ENCODE results near the gene SPPL2A. TPM values are rescaled to one million over a fixed set of nuclear protein-coding genes. Genes with fewer than 3 reads are reported as not detected.

Gene SPPL2A
- total and polyA plus RNA-seq, 9 of the 15 experiments (the other 6 are each of a cell fraction or from before 2014, with no cell fraction given) = 9.8 to 66.1 (median 38.0) TPM

- no peaks in the 10 kb centered on the region for H3K9me1 ChIP-seq (ENCODE audit: control insufficient read depth, insufficient read depth, low read length)
- H4K20me1 ChIP-seq (replicated peaks; ENCODE audit: control insufficient read depth, insufficient read depth, low read length) = no peaks in the 10 kb centered on the region
- no peaks in the 10 kb centered on the region for H3K9me3 ChIP-seq (replicated peaks; ENCODE audit: control insufficient read depth, insufficient read depth, low read depth, low read length)
- POLR2A ChIA-PET = no interaction called here
- H3K9ac ChIP-seq (ENCODE audit: insufficient read depth in 1 of 2, low read depth in 2 of 2, low read length in 2 of 2) = no peak overlapping the region
- H3K4me2 ChIP-seq (ENCODE audit: insufficient read depth, low read length) = no peak overlapping the region
- H3K79me2 ChIP-seq (ENCODE audit: control insufficient read depth, insufficient read depth, low read length) = no peaks in the 10 kb centered on the region
- peaks cover 0 to 5% of the 10 kb centered on the region in 2 experiments; a peak in 3 of 5 replicates for H3K27me3 ChIP-seq (ENCODE audit: control insufficient read depth in 2 of 2, insufficient read depth in 2 of 2, low read length in 2 of 2)
- no peak overlapping the region for H3K27ac ChIP-seq (ENCODE audit: extremely low read depth, low read depth, low read length)
- no peaks in the 10 kb centered on the region; a peak in 1 of 5 replicates for H3K4me1 ChIP-seq (replicated peaks in 1 of 2; ENCODE audit: control insufficient read depth in 2 of 2, insufficient read depth in 2 of 2, low read length in 2 of 2)
- H3K4me3 ChIP-seq = no peak overlapping the region
- in situ Hi-C loops (cut with MboI) = no loop called here
- BruUV-seq (replicated peaks) = no TSS peak
- DNase-seq (ENCODE audit: extremely low read depth in 1 of 4, low spot score in 3 of 4) = no peak
- TF ChIP-seq TFAM (CRISPR knock-in tag; conservative IDR thresholded peaks at IDR 0.05) (no peak), RAD51 (IDR thresholded peaks at IDR 0.05; ENCODE audit: borderline replicate concordance, low read depth) (0 out of 2 replicates have a peak, but pooled peaks have one; percentile 22), TFE3 (CRISPR knock-in tag; IDR thresholded peaks at IDR 0.05) (peak; percentile 83), ELF1 (tag; IDR thresholded peaks at IDR 0.05) (no peak), E2F6 (IDR thresholded peaks at IDR 0.05; ENCODE audit: borderline replicate concordance in 1 of 2, extremely low read depth in 1 of 2, insufficient read depth in 1 of 2, insufficient read length in 1 of 2, low read depth in 1 of 2, low read length in 1 of 2, poor library complexity in 1 of 2, severe bottlenecking in 1 of 2) (no peak), NRF1 (conservative IDR thresholded peaks at IDR 0.05 in 1 of 2, IDR thresholded peaks at IDR 0.05 in 1 of 2) (no peak)
- no peak for ATAC-seq
- 14% methylated on average over 2 of the region's 2 CpGs for WGBS (ENCODE audit: insufficient coverage, low coverage, missing lambda C conversion rate)
- CTCF ChIA-PET (ENCODE audit: low intra/inter-chr PET ratio) = no interaction called here
- H2AFZ ChIP-seq (ENCODE audit: low read depth, low read length) = no peak overlapping the region
- intact Hi-C loops (cut with micrococcal nuclease) = no loop called here
- FAIRE-seq = no peak
- no peaks in the 10 kb centered on the region for H3K36me3 ChIP-seq (ENCODE audit: control insufficient read depth, insufficient read depth, low read length)
Observed at GRCh38 chr15:50813865-50814264, 48.4 kb upstream of the SPPL2A start.
